Liver (tissue), 9 donors: Measurements from ENCODE around the gene ATRX. TPM values are rescaled to one million over a fixed set of nuclear protein-coding genes. Genes with fewer than 3 reads are reported as not detected.
"Not testable (repeated sequence)": the region's sequence is repeated elsewhere in the genome, so short reads cannot be mapped to it uniquely, and the experiment has no call there.

ENCODE experiments used
- DNase-seq: peaks from one replicate; pipeline ENCODE4 v3.0.0-alpha.2; 2017; ENCODE audit warnings: low spot score
- H3K27ac ChIP-seq, 2 donors: one replicate each; pipeline ENCODE4 v1.7.0; 2013; ENCODE audit warnings: inconsistent platforms in 2 of 2, low read length in 2 of 2, control low read depth in 1 of 2, low read depth in 1 of 2, mild to moderate bottlenecking in 1 of 2
- H3K27me3 ChIP-seq, 4 donors: one replicate each; pipeline versions ENCODE4 v1.6.1 to v1.7.0; 2013; ENCODE audit warnings: low read length in 3 of 4, inconsistent platforms in 1 of 4, mild to moderate bottlenecking in 1 of 4, moderate library complexity in 1 of 4; ENCODE audit not compliant: control insufficient read depth in 4 of 4, insufficient read depth in 4 of 4
- H3K36me3 ChIP-seq, 4 donors: one replicate each; pipeline versions ENCODE4 v1.6.1 to v1.7.0; 2013; ENCODE audit warnings: low read length in 3 of 4, mild to moderate bottlenecking in 3 of 4, low read depth in 1 of 4, moderate library complexity in 1 of 4; ENCODE audit not compliant: control insufficient read depth in 4 of 4, insufficient read depth in 3 of 4
- H3K4me1 ChIP-seq, 4 donors: one replicate each; pipeline versions ENCODE4 v1.6.1 to v1.7.0; 2013; ENCODE audit warnings: low read length in 3 of 4, mild to moderate bottlenecking in 3 of 4, moderate library complexity in 1 of 4; ENCODE audit not compliant: control insufficient read depth in 4 of 4, insufficient read depth in 4 of 4
- H3K4me3 ChIP-seq, 3 donors: one replicate each; pipeline versions ENCODE4 v1.6.1 to v1.7.0; 2013; ENCODE audit warnings: low read length in 3 of 3, control low read depth in 1 of 3, low read depth in 1 of 3, mild to moderate bottlenecking in 1 of 3
- H3K9ac ChIP-seq, 2 donors: one replicate each; pipeline ENCODE4 v1.7.0; 2013; ENCODE audit warnings: low read length in 2 of 2, mild to moderate bottlenecking in 2 of 2, moderate library complexity in 2 of 2, control low read depth in 1 of 2, low read depth in 1 of 2
- H3K9me3 ChIP-seq, 4 donors: one replicate each; pipeline versions ENCODE4 v1.6.1 to v1.7.0; 2013; ENCODE audit warnings: low read length in 3 of 4; ENCODE audit not compliant: control insufficient read depth in 4 of 4
- ATF3 ChIP-seq: IDR thresholded peaks from 2 replicates; pipeline ENCODE4 v1.6.1; 2016; ENCODE audit warnings: antibody characterized with exemption
- CTCF ChIP-seq: fragments of 150-350 bp; IDR thresholded peaks from 2 replicates; pipeline ENCODE4 v1.5.1; 2017; ENCODE audit warnings: improper control_type of control experiment, low read depth, low read length; ENCODE audit not compliant: missing input control
- EGR1 ChIP-seq, 2 donors: IDR thresholded peaks; 2 replicates each; pipeline ENCODE4 v1.6.1; 2016 to 2018; ENCODE audit warnings: antibody characterized with exemption in 2 of 2, low read depth in 2 of 2
- FOXA1 ChIP-seq: IDR thresholded peaks from 2 replicates; pipeline ENCODE4 v1.6.1; 2016; ENCODE audit warnings: antibody characterized with exemption
- FOXA2 ChIP-seq: IDR thresholded peaks from 2 replicates; pipeline ENCODE4 v1.6.1; 2016; ENCODE audit warnings: antibody characterized with exemption
- GABPA ChIP-seq, 2 donors: IDR thresholded peaks in 1 of 2; conservative IDR thresholded peaks in 1 of 2; 2 replicates each; pipeline ENCODE4 v1.6.1; 2016; ENCODE audit warnings: antibody characterized with exemption in 2 of 2, mild to moderate bottlenecking in 1 of 2, moderate library complexity in 1 of 2
- HNF4A ChIP-seq, 2 donors: conservative IDR thresholded peaks; 2 replicates each; pipeline ENCODE4 v1.6.1; 2016; ENCODE audit warnings: antibody characterized with exemption in 2 of 2, mild to moderate bottlenecking in 2 of 2
- HNF4G ChIP-seq: IDR thresholded peaks from 2 replicates; pipeline ENCODE4 v1.6.1; 2016; ENCODE audit warnings: antibody characterized with exemption
- JUND ChIP-seq, 2 donors: IDR thresholded peaks; 2 replicates each; pipeline ENCODE4 v1.6.1; 2016; ENCODE audit warnings: antibody characterized with exemption in 2 of 2
- MAX ChIP-seq: IDR thresholded peaks from 2 replicates; pipeline ENCODE4 v1.6.1; 2016; ENCODE audit warnings: antibody characterized with exemption
- NR2F2 ChIP-seq: IDR thresholded peaks from 2 replicates; pipeline ENCODE4 v1.6.1; 2016; ENCODE audit warnings: antibody characterized with exemption
- REST ChIP-seq: IDR thresholded peaks from 2 replicates; pipeline ENCODE4 v1.6.1; 2016; ENCODE audit warnings: antibody characterized with exemption, mild to moderate bottlenecking
- RXRA ChIP-seq, 2 donors: IDR thresholded peaks; 2 replicates each; pipeline ENCODE4 v1.6.1; 2017 to 2018; ENCODE audit warnings: antibody characterized with exemption in 2 of 2, mild to moderate bottlenecking in 1 of 2
- SP1 ChIP-seq: IDR thresholded peaks from 2 replicates; pipeline ENCODE4 v1.6.1; 2018; ENCODE audit warnings: antibody characterized with exemption, mild to moderate bottlenecking
- TAF1 ChIP-seq: conservative IDR thresholded peaks from 2 replicates; pipeline ENCODE4 v1.6.1; 2016; ENCODE audit warnings: antibody characterized with exemption, mild to moderate bottlenecking
- YY1 ChIP-seq: IDR thresholded peaks from 2 replicates; pipeline ENCODE4 v1.6.1; 2016; ENCODE audit warnings: antibody characterized with exemption, mild to moderate bottlenecking
- ZBTB33 ChIP-seq: IDR thresholded peaks from 2 replicates; pipeline ENCODE4 v1.6.1; 2016; ENCODE audit warnings: antibody characterized with exemption
- WGBS: extraction: QIAGEN DNeasy Blood & Tissue Kit; methylation state at CpG from one replicate; pipeline ENCODE4 v1.1.7; 2013; 5-methylcytosine and 5-hydroxymethylcytosine counted together
- polyA plus RNA-seq, 2 donors: library from polyadenylated mRNA; stranded (reverse) in 1 of 2; unstranded in 1 of 2; fragments of 200-250 nt in 1 of 2; fragments of >200 nt in 1 of 2; fragmentation: Nextera tagmentation in 1 of 2; extraction: Ambion mirVana in 1 of 2; gene quantifications; one replicate each; pipeline versions ENCODE4 v1.2.1 to v1.2.3, GENCODE V29; 2013 to 2015
- total RNA-seq, 2 donors: library from RNA; depleted of rRNA; stranded (reverse); fragments of >200 nt; gene quantifications; one replicate each; pipeline ENCODE4 v1.2.3, GENCODE V29; 2014
- donor health status: healthy.
- donor health status: healthy.
- donor health status: healthy.
- donor health status: healthy.
- donor health status: healthy.

ATRX gene
- total and polyA plus RNA-seq, 4 donors: 4.6 to 38.5 (median 32.0) TPM

GRCh38 chrX:77548751-77549150 is 237.3 kb downstream of the ATRX start (continued):
- TF ChIP-seq ZBTB33 (no peak), HNF4G (no peak), TAF1 (no peak), MAX (no peak), JUND (IDR thresholded peaks at IDR 0.05) (no peak)

GRCh38 chrX:77539778-77540177 is 246.2 kb downstream of the ATRX start:
- not testable (repeated sequence) for H3K4me3 ChIP-seq, H3K9me3 ChIP-seq, H3K9ac ChIP-seq, H3K27ac ChIP-seq, DNase-seq, H3K4me1 ChIP-seq, H3K36me3 ChIP-seq, H3K27me3 ChIP-seq
- 94% methylated on average over 2 of the region's 2 CpGs for WGBS

GRCh38 chrX:77531261-77531660 is 254.8 kb downstream of the ATRX start:
- not testable (repeated sequence) for H3K4me3 ChIP-seq, H3K9ac ChIP-seq, H3K27ac ChIP-seq, H3K27me3 ChIP-seq, H3K9me3 ChIP-seq, H3K4me1 ChIP-seq, H3K36me3 ChIP-seq, DNase-seq
- 100% methylated on average over 2 of the region's 2 CpGs for WGBS

- Histone ChIP-seq H3K4me1 (no peaks in the 10 kb centered on the region), H3K27ac (no peak overlapping the region), H3K36me3 (no peaks in the 10 kb centered on the region), H3K27me3 (no peaks in the 10 kb centered on the region), H3K9me3 (no peaks in the 10 kb centered on the region), H3K9ac (no peak overlapping the region), H3K4me3 (no peak overlapping the region)
- DNase-seq: no peak
- TF ChIP-seq RXRA (IDR thresholded peaks at IDR 0.05) (no peak), YY1 (no peak), MAX (no peak), GABPA (IDR thresholded peaks at IDR 0.05 in 1 of 2, conservative IDR thresholded peaks at IDR 0.05 in 1 of 2) (no peak), EGR1 (IDR thresholded peaks at IDR 0.05; ENCODE audit: low read depth in 2 of 2) (no peak), REST (no peak), CTCF (no peak), ZBTB33 (no peak), NR2F2 (no peak), ATF3 (no peak), TAF1 (no peak), FOXA2 (no peak), FOXA1 (no peak), JUND (IDR thresholded peaks at IDR 0.05) (no peak), HNF4A (conservative IDR thresholded peaks at IDR 0.05) (no peak), SP1 (no peak)
- 90% methylated on average over 7 of the region's 7 CpGs for WGBS
Measured at GRCh38 chrX:77528034-77528433, 258.0 kb downstream of the ATRX start.
